Measurements from ENCODE around the gene RHBDD2. TPM values are rescaled to one million over a fixed set of nuclear protein-coding genes. Genes with fewer than 3 reads are reported as not detected.
"Not testable (repeated sequence)": the region's sequence is repeated elsewhere in the genome, so short reads cannot be mapped to it uniquely, and the experiment has no call there.

The RHBDD2 gene
- total RNA-seq, 4 donors from 2014 or later, result 44.9 to 79.7 (median 63.7) TPM

- peaks cover 6 to 17% (median 10%) of the 10 kb centered on the region in 4 donors for H3K4me1 ChIP-seq
- H3K9me3 ChIP-seq, result no peaks in the 10 kb centered on the region
- no peak overlapping the region for H3K27ac ChIP-seq
- no peaks in the 10 kb centered on the region for H3K36me3 ChIP-seq
- TF ChIP-seq, protein P1, sequence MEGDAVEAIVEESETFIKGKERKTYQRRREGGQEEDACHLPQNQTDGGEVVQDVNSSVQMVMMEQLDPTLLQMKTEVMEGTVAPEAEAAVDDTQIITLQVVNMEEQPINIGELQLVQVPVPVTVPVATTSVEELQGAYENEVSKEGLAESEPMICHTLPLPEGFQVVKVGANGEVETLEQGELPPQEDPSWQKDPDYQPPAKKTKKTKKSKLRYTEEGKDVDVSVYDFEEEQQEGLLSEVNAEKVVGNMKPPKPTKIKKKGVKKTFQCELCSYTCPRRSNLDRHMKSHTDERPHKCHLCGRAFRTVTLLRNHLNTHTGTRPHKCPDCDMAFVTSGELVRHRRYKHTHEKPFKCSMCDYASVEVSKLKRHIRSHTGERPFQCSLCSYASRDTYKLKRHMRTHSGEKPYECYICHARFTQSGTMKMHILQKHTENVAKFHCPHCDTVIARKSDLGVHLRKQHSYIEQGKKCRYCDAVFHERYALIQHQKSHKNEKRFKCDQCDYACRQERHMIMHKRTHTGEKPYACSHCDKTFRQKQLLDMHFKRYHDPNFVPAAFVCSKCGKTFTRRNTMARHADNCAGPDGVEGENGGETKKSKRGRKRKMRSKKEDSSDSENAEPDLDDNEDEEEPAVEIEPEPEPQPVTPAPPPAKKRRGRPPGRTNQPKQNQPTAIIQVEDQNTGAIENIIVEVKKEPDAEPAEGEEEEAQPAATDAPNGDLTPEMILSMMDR (IDR thresholded peaks at IDR 0.05), result no peak
- TF ChIP-seq POLR2AphosphoS5 (IDR thresholded peaks at IDR 0.05), result no peak
- TF ChIP-seq POLR2A (IDR thresholded peaks at IDR 0.05), result no peak
- no peak for TF ChIP-seq EP300 (IDR thresholded peaks at IDR 0.05; ENCODE audit: low read depth)
- no peak for DNase-seq
- H3K27me3 ChIP-seq, result no peaks in the 10 kb centered on the region
- in situ Hi-C loops (cut with MboI; ENCODE audit: low pct_ligation_motif_present in 1 of 4, low pct_unique_long_range_greater_than_20kb in 1 of 4, low sequenced_read_pairs in 3 of 4), result loop anchor here in 1 of 4 donors (10.0 kb wide), 1 partner anchor 85 kb away; the partner anchor contains the start of gene TMEM120A
- no peak overlapping the region for H3K4me3 ChIP-seq
- 77 to 87% methylated on average over 3 to 5 of the region's 5 CpGs for whole genome bisulfite sequencing, 2 donors (ENCODE audit: low coverage in 1 of 2)
- intact Hi-C loops (cut with DNase I; ENCODE audit: low total_unique reads), result loop anchor here (10.0 kb wide), 2 partner anchors 55 to 85 kb away; partner anchors contain the start of gene TMEM120A
These were observed 30.8 kb downstream of the RHBDD2 start for GRCh38 chr7:75909521-75910132.

DNA sequence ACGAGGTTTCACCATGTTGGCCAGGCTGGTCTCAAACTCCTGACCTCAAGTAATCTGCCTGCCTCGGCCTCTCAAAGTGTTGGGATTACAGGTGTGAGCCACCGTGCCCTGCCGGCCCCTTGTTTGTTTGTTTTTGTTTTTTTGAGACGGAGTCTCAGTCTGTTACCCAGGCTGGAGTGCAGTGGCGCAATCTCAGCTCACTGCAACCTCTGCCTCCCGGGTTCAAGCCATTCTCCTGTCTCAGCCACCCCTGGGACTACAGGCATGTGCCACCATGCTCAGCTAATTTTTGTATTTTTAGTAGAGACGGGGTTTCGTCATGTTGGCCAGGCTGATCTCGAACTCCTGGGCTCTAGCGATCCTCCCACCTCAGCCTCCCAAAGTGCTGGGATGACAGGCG, 32.4 kb downstream of the RHBDD2 start:
- not testable (repeated sequence) for H3K27me3 ChIP-seq, DNase-seq, H3K4me3 ChIP-seq, H3K36me3 ChIP-seq, H3K9me3 ChIP-seq, H3K27ac ChIP-seq
- peaks cover 6 to 17% (median 16%) of the 10 kb centered on the region in 4 donors for H3K4me1 ChIP-seq
- WGBS, 2 donors (ENCODE audit: low coverage in 1 of 2), result 72 to 74% methylated on average over 7 to 12 of the region's 12 CpGs
- in situ Hi-C loops (cut with MboI; ENCODE audit: low pct_ligation_motif_present in 1 of 4, low pct_unique_long_range_greater_than_20kb in 1 of 4, low sequenced_read_pairs in 3 of 4), result loop anchor here in 1 of 4 donors (10.0 kb wide), 1 partner anchor 84 kb away; the partner anchor contains the start of gene TMEM120A
- intact Hi-C loops (cut with DNase I; ENCODE audit: low total_unique reads), result loop anchor here (10.0 kb wide), 2 partner anchors 54 to 84 kb away; partner anchors contain the start of gene TMEM120A

DNA sequence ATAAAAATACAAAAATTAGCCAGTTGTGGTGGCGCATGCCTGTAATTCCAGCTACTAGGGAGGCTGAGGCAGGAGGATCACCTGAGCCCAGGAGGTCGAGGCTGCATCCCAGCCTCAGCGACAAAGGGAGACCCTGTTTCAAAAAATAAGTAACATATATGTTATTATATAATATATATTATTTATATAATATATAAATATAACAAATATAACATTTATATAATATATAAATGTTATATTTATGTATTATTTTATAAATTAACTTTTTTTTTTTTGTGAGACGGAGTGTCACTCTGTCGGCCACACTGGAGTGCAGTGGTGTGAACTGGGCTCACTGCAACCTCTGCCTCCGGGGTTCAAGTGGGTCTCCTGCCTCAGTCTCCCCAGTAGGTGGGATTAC, 34.6 kb downstream of the RHBDD2 start:
- no peak for TF ChIP-seq EP300 (IDR thresholded peaks at IDR 0.05; ENCODE audit: low read depth)
- TF ChIP-seq, protein P1 (IDR thresholded peaks at IDR 0.05), result no peak
- Histone ChIP-seq H3K4me1 (peaks cover 6 to 23% (median 18%) of the 10 kb centered on the region in 4 donors), H3K36me3 (no peaks in the 10 kb centered on the region), H3K4me3 (no peak overlapping the region), H3K27ac (no peak overlapping the region), H3K9me3 (no peaks in the 10 kb centered on the region), H3K27me3 (no peaks in the 10 kb centered on the region)
- WGBS, 2 donors (ENCODE audit: low coverage in 1 of 2), result 96 to 99% methylated on average over 6 of the region's 6 CpGs
- DNase-seq, result no peak
- intact Hi-C loops (cut with DNase I; ENCODE audit: low total_unique reads), result loop anchor here (10.0 kb wide), 2 partner anchors 51 to 81 kb away; partner anchors contain the start of gene TMEM120A
- in situ Hi-C loops (cut with MboI; ENCODE audit: low pct_ligation_motif_present in 1 of 4, low pct_unique_long_range_greater_than_20kb in 1 of 4, low sequenced_read_pairs in 3 of 4), result loop anchor here in 1 of 4 donors (10.0 kb wide), 1 partner anchor 81 kb away; the partner anchor contains the start of gene TMEM120A

DNA sequence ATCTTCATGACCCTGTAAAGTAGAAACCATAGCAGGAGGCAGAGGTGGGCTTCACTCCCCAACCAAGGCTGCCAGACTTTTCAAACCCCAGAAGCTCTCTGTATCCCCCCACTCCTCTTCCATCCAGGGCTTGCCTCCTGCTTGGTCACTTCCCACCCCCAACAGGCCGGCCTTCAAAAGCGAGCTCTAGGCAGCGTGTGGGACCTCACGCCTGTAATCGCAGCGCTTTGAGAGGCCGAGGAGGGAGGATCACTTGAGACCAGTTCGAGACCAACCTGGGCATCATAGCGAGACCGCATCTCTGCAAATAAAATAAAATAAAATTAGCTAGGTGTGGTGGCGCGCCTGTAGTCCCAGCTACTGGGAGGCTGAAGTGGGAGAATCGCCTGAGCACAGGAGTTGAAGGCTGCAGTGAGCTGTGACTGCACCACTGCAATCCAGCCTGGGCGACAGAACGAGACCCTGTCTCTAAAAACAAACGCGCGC, 35.4 kb downstream of the RHBDD2 start:
- TF ChIP-seq POLR2AphosphoS5 (IDR thresholded peaks at IDR 0.05) (no peak), POLR2A (IDR thresholded peaks at IDR 0.05) (no peak), EP300 (IDR thresholded peaks at IDR 0.05; ENCODE audit: low read depth) (no peak)
- TF ChIP-seq, protein P1 (IDR thresholded peaks at IDR 0.05), result no peak
- H3K27ac ChIP-seq, result peak overlapping the region; percentile 87 to 96 (median 94)
- no peaks in the 10 kb centered on the region for H3K36me3 ChIP-seq
- DNase-seq, result peak; percentile 16
- intact Hi-C loops (cut with DNase I; ENCODE audit: low total_unique reads), result loop anchor here (10.0 kb wide), 2 partner anchors 51 to 81 kb away; partner anchors contain the start of gene TMEM120A
- peaks cover 6 to 29% (median 19%) of the 10 kb centered on the region in 4 donors for H3K4me1 ChIP-seq
- peak overlapping the region; percentile 64 to 100 (median 86) for H3K4me3 ChIP-seq
- H3K9me3 ChIP-seq, result no peaks in the 10 kb centered on the region
- in situ Hi-C loops (cut with MboI; ENCODE audit: low pct_ligation_motif_present in 1 of 4, low pct_unique_long_range_greater_than_20kb in 1 of 4, low sequenced_read_pairs in 3 of 4), result loop anchor here in 1 of 4 donors (10.0 kb wide), 1 partner anchor 81 kb away; the partner anchor contains the start of gene TMEM120A
- no peaks in the 10 kb centered on the region for H3K27me3 ChIP-seq
- 36% methylated on average over 18 of the region's 18 CpGs; no CpG with 5 or more reads in 1 of the 2 donors for WGBS, 2 donors (ENCODE audit: low coverage in 1 of 2)
